Body of pancreas (tissue), 4 donors: Measurements from ENCODE around the gene ACSBG1. TPM values are rescaled to one million over a fixed set of nuclear protein-coding genes. Genes with fewer than 3 reads are reported as not detected.

Experiments used
- ATAC-seq: fragments of 150-250 bp; one replicate; pipeline ENCODE4 v1.9.1; 2016
- DNase-seq, 4 donors: peaks; one replicate each; pipeline ENCODE4 v3.0.0-alpha.2; 2019
- H3K27ac ChIP-seq, 4 donors: fragments of 200-600 bp; sonication (generic); 1 replicate in 3 of 4; 2 replicates in 1 of 4; pipeline versions ENCODE4 v1.5.1 to v1.6.1; 2016 to 2019; ENCODE audit warnings: mild to moderate bottlenecking in 1 of 4, mixed read lengths in 1 of 4, moderate library complexity in 1 of 4
- H3K27me3 ChIP-seq, 2 donors: fragments of 200-600 bp; sonication (generic); one replicate each; pipeline ENCODE4 v1.6.0; 2016; ENCODE audit warnings: mild to moderate bottlenecking in 1 of 2
- H3K36me3 ChIP-seq, 2 donors: fragments of 200-600 bp; sonication (generic); replicated peaks in 1 of 2; 2 replicates each; pipeline ENCODE4 v1.5.1; 2016; ENCODE audit warnings: low read depth in 2 of 2; ENCODE audit not compliant: insufficient read depth in 1 of 2
- H3K4me1 ChIP-seq: fragments of 200-600 bp; sonication (generic); one replicate; pipeline ENCODE4 v1.6.0; 2016
- H3K4me3 ChIP-seq, 2 donors: fragments of 200-600 bp; sonication (generic); 1 replicate in 1 of 2; 2 replicates in 1 of 2; pipeline ENCODE4 v1.5.1; 2016 to 2019
- H3K9me3 ChIP-seq, 3 donors: fragments of 200-600 bp; sonication (generic); 1 replicate in 2 of 3; 2 replicates in 1 of 3; pipeline ENCODE4 v1.5.1; 2016
- CTCF ChIP-seq, 7 experiments: fragments of 450-650 bp in 4 of 7; fragments of 200-600 bp in 3 of 7; sonication (generic) in 3 of 7; IDR thresholded peaks; one replicate each; pipeline ENCODE4 v1.5.1; 2016 to 2019; ENCODE audit warnings: antibody characterized with exemption in 7 of 7
- POLR2A ChIP-seq, 3 donors: fragments of 450-650 bp; IDR thresholded peaks; one replicate each; pipeline ENCODE4 v1.6.1; 2016; ENCODE audit warnings: antibody characterized with exemption in 3 of 3, mild to moderate bottlenecking in 2 of 3
- WGBS, 2 donors: methylation state at CpG; one replicate each; pipeline ENCODE4 v1.1.5; 2017; 5-methylcytosine and 5-hydroxymethylcytosine counted together
- intact Hi-C: fragments of 100-400 bp; cut with DNase I; formaldehyde crosslinking; loops from one replicate; pipeline ENCODE4 v1.15.1; 2023
- total RNA-seq, 2 donors: library from RNA; depleted of rRNA; stranded (reverse); fragments of >200 nt; gene quantifications; one replicate each; pipeline ENCODE4 v1.1.0, GENCODE V29; 2016

The ACSBG1 gene
- total RNA-seq, 2 donors from 2014 or later, result not detected

- intact Hi-C loops, result no loop called here
- DNase-seq (peak in 2 of 4 donors; percentile 23 to 25), ATAC-seq (peak; percentile 31)
- Histone ChIP-seq H3K4me1 (peaks cover 14% of the 10 kb centered on the region), H3K27me3 (no peaks in the 10 kb centered on the region), H3K36me3 (no peaks in the 10 kb centered on the region), H3K9me3 (no peaks in the 10 kb centered on the region), H3K27ac (peak overlapping the region in 3 of 4 donors; percentile 66 to 77 (median 73)), H3K4me3 (no peak overlapping the region)
- WGBS, 2 donors, result 34 to 57% methylated on average over 22 to 50 of the region's 51 CpGs
- TF ChIP-seq CTCF (IDR thresholded peaks at IDR 0.05), result no peak
- no peak for TF ChIP-seq POLR2A (IDR thresholded peaks at IDR 0.05)
Measured at GRCh38 chr15:78130466-78131294, 103.7 kb downstream of the ACSBG1 start.

GRCh38 chr15:78129751-78130287 lies 104.5 kb downstream of the ACSBG1 start:
- 84 to 100% methylated on average over 4 to 5 of the region's 5 CpGs for WGBS, 2 donors
- H3K9me3 ChIP-seq, result no peaks in the 10 kb centered on the region
- intact Hi-C loops, result no loop called here
- no peaks in the 10 kb centered on the region for H3K27me3 ChIP-seq
- H3K4me1 ChIP-seq, result peaks cover 14% of the 10 kb centered on the region
- DNase-seq (no peak), ATAC-seq (no peak)
- TF ChIP-seq POLR2A (IDR thresholded peaks at IDR 0.05), result no peak
- TF ChIP-seq CTCF (IDR thresholded peaks at IDR 0.05), result no peak
- H3K36me3 ChIP-seq, result no peaks in the 10 kb centered on the region
- H3K4me3 ChIP-seq, result no peak overlapping the region
- no peak overlapping the region for H3K27ac ChIP-seq

GRCh38 chr15:78129077-78129750 lies 105.2 kb downstream of the ACSBG1 start:
- TF ChIP-seq POLR2A (IDR thresholded peaks at IDR 0.05) (no peak), CTCF (IDR thresholded peaks at IDR 0.05) (no peak)
- H3K27me3 ChIP-seq, result no peaks in the 10 kb centered on the region
- DNase-seq, result peak in 1 of 4 donors; percentile 48
- H3K9me3 ChIP-seq, result no peaks in the 10 kb centered on the region
- no peaks in the 10 kb centered on the region for H3K36me3 ChIP-seq
- H3K27ac ChIP-seq, result no peak overlapping the region
- H3K4me1 ChIP-seq, result peaks cover 14% of the 10 kb centered on the region
- 44 to 60% methylated on average over 7 to 8 of the region's 8 CpGs for WGBS, 2 donors
- ATAC-seq, result no peak
- intact Hi-C loops, result no loop called here
- no peak overlapping the region for H3K4me3 ChIP-seq

GRCh38 chr15:78127882-78128281 lies 106.5 kb downstream of the ACSBG1 start:
- TF ChIP-seq POLR2A (IDR thresholded peaks at IDR 0.05) (no peak), CTCF (IDR thresholded peaks at IDR 0.05) (no peak)
- ATAC-seq, result no peak
- no peak for DNase-seq
- no peak overlapping the region for H3K4me3 ChIP-seq
- intact Hi-C loops, result no loop called here
- peaks cover 14% of the 10 kb centered on the region for H3K4me1 ChIP-seq
- no peaks in the 10 kb centered on the region for H3K9me3 ChIP-seq
- H3K27ac ChIP-seq, result no peak overlapping the region
- H3K27me3 ChIP-seq, result no peaks in the 10 kb centered on the region
- WGBS, 2 donors, result 72 to 78% methylated on average over 2 of the region's 2 CpGs
- H3K36me3 ChIP-seq, result no peaks in the 10 kb centered on the region
